ENCODE measurements around the gene PTPRN2.
"Not testable (repeated sequence)": the region's sequence is repeated elsewhere in the genome, so short reads cannot be mapped to it uniquely, and the experiment has no call there.

The PTPRN2 gene

GRCh38 chr7:157667731-157668130 lies 919.9 kb downstream of the PTPRN2 start:
- no peak overlapping the region for H3K4me2 ChIP-seq (ENCODE audit: low read length)
- H3K27ac ChIP-seq: no peak overlapping the region
- H3K36me3 ChIP-seq (ENCODE audit: control insufficient read depth, insufficient read depth, low read length): no peaks in the 10 kb centered on the region
- no peak overlapping the region for H3K4me3 ChIP-seq (ENCODE audit: low read depth, low read length)
- H3K9me3 ChIP-seq (ENCODE audit: control insufficient read depth, low read length): no peaks in the 10 kb centered on the region
- no peak overlapping the region for H2AFZ ChIP-seq
- TF ChIP-seq CTCF (IDR thresholded peaks at IDR 0.05): no peak
- no peaks in the 10 kb centered on the region for H3K79me2 ChIP-seq
- no peak overlapping the region for H3K9ac ChIP-seq
- H3K27me3 ChIP-seq (ENCODE audit: control insufficient read depth, insufficient read depth, low read length): no peaks in the 10 kb centered on the region
- H3K4me1 ChIP-seq: no peaks in the 10 kb centered on the region

- TF ChIP-seq CTCF (IDR thresholded peaks at IDR 0.05): no peak
- no peaks in the 10 kb centered on the region for H3K79me2 ChIP-seq
- H2AFZ ChIP-seq: no peak overlapping the region
- no peak overlapping the region for H3K4me2 ChIP-seq (ENCODE audit: low read length)
- no peaks in the 10 kb centered on the region for H3K9me3 ChIP-seq (ENCODE audit: control insufficient read depth, low read length)
- no peak overlapping the region for H3K4me3 ChIP-seq (ENCODE audit: low read depth, low read length)
- no peaks in the 10 kb centered on the region for H3K27me3 ChIP-seq (ENCODE audit: control insufficient read depth, insufficient read depth, low read length)
- no peak overlapping the region for H3K27ac ChIP-seq
- no peaks in the 10 kb centered on the region for H3K4me1 ChIP-seq
- no peaks in the 10 kb centered on the region for H3K36me3 ChIP-seq (ENCODE audit: control insufficient read depth, insufficient read depth, low read length)
- H3K9ac ChIP-seq: no peak overlapping the region
These were observed 920.4 kb downstream of the PTPRN2 start for GRCh38 chr7:157667261-157667660.

- H3K4me1 ChIP-seq: no peaks in the 10 kb centered on the region
- H3K27ac ChIP-seq: no peak overlapping the region
- H3K79me2 ChIP-seq: no peaks in the 10 kb centered on the region
- no peak overlapping the region for H3K4me3 ChIP-seq (ENCODE audit: low read depth, low read length)
- no peak overlapping the region for H2AFZ ChIP-seq
- no peak overlapping the region for H3K9ac ChIP-seq
- H3K9me3 ChIP-seq (ENCODE audit: control insufficient read depth, low read length): no peaks in the 10 kb centered on the region
- TF ChIP-seq CTCF (IDR thresholded peaks at IDR 0.05): no peak
- H3K4me2 ChIP-seq (ENCODE audit: low read length): no peak overlapping the region
- H3K36me3 ChIP-seq (ENCODE audit: control insufficient read depth, insufficient read depth, low read length): no peaks in the 10 kb centered on the region
- no peaks in the 10 kb centered on the region for H3K27me3 ChIP-seq (ENCODE audit: control insufficient read depth, insufficient read depth, low read length)
These were observed 921.0 kb downstream of the PTPRN2 start for GRCh38 chr7:157666530-157667040.

GRCh38 chr7:157665634-157665988 lies 922.0 kb downstream of the PTPRN2 start:
- H3K79me2 ChIP-seq; H3K9ac ChIP-seq; H2AFZ ChIP-seq; H3K4me3 ChIP-seq (ENCODE audit: low read depth, low read length); H3K27ac ChIP-seq; H3K36me3 ChIP-seq (ENCODE audit: control insufficient read depth, insufficient read depth, low read length); H3K4me2 ChIP-seq (ENCODE audit: low read length); H3K9me3 ChIP-seq (ENCODE audit: control insufficient read depth, low read length); H3K27me3 ChIP-seq (ENCODE audit: control insufficient read depth, insufficient read depth, low read length); H3K4me1 ChIP-seq: not testable (repeated sequence)

GRCh38 chr7:157664871-157665633 lies 922.6 kb downstream of the PTPRN2 start:
- no peak for TF ChIP-seq CTCF (IDR thresholded peaks at IDR 0.05)
- no peaks in the 10 kb centered on the region for H3K9me3 ChIP-seq (ENCODE audit: control insufficient read depth, low read length)
- H2AFZ ChIP-seq: no peak overlapping the region
- no peaks in the 10 kb centered on the region for H3K36me3 ChIP-seq (ENCODE audit: control insufficient read depth, insufficient read depth, low read length)
- no peak overlapping the region for H3K27ac ChIP-seq
- H3K27me3 ChIP-seq (ENCODE audit: control insufficient read depth, insufficient read depth, low read length): no peaks in the 10 kb centered on the region
- H3K4me1 ChIP-seq: no peaks in the 10 kb centered on the region
- no peak overlapping the region for H3K4me3 ChIP-seq (ENCODE audit: low read depth, low read length)
- H3K4me2 ChIP-seq (ENCODE audit: low read length): no peak overlapping the region
- no peaks in the 10 kb centered on the region for H3K79me2 ChIP-seq
- no peak overlapping the region for H3K9ac ChIP-seq

Data from parathyroid adenoma (tissue), 2 donors.